Measurements from ENCODE around the gene ILF2.

The ILF2 gene

GRCh38 chr1:153616144-153616916, 54.5 kb downstream of the ILF2 start, which contains the start of gene S100A14:
Gene S100A14, minus strand, starts transcription at chr1:153616325. Its CDS starts 467 bp downstream, at chr1:153615858.
- Histone ChIP-seq H3K27ac (ENCODE audit: insufficient read depth, low read depth, low read length, poor library complexity, severe bottlenecking) (no peak within 1 kb of the TSS), H3K27me3 (ENCODE audit: control insufficient read depth, insufficient read depth, low read length, poor library complexity, severe bottlenecking) (no peaks in the 10 kb centered on the region), H3K4me1 (ENCODE audit: control insufficient read depth, insufficient read depth, low read length) (peaks cover 16% of the 10 kb centered on the region), H3K9me3 (ENCODE audit: control insufficient read depth, low read length) (no peaks in the 10 kb centered on the region), H3K4me3 (ENCODE audit: insufficient read depth, low read depth, low read length) (no peak within 1 kb of the TSS), H3K36me3 (ENCODE audit: control insufficient read depth, insufficient read depth, low read length) (peaks cover 11% of the 10 kb centered on the region)
- WGBS, 2 experiments, result 85 to 88% methylated on average over 10 of the region's 10 CpGs

GRCh38 chr1:153615406-153615805, 55.4 kb downstream of the ILF2 start:
- Histone ChIP-seq H3K4me3 (ENCODE audit: insufficient read depth, low read depth, low read length) (no peak overlapping the region), H3K27ac (ENCODE audit: insufficient read depth, low read depth, low read length, poor library complexity, severe bottlenecking) (no peak overlapping the region)

GRCh38 chr1:153614906-153615305, 55.9 kb downstream of the ILF2 start:
- 92% methylated on average over 7 of the region's 7 CpGs for WGBS, 2 experiments
- peaks cover 11% of the 10 kb centered on the region for H3K36me3 ChIP-seq (ENCODE audit: control insufficient read depth, insufficient read depth, low read length)

More at GRCh38 chr1:153615406-153615805, 55.4 kb downstream of the ILF2 start:
- Histone ChIP-seq H3K27me3 (ENCODE audit: control insufficient read depth, insufficient read depth, low read length, poor library complexity, severe bottlenecking) (no peaks in the 10 kb centered on the region), H3K4me1 (ENCODE audit: control insufficient read depth, insufficient read depth, low read length) (peaks cover 16% of the 10 kb centered on the region), H3K36me3 (ENCODE audit: control insufficient read depth, insufficient read depth, low read length) (peaks cover 11% of the 10 kb centered on the region), H3K9me3 (ENCODE audit: control insufficient read depth, low read length) (no peaks in the 10 kb centered on the region)
- WGBS, 2 experiments, result 82 to 88% methylated on average over 2 of the region's 2 CpGs

GRCh38 chr1:153614189-153614900, 56.4 kb downstream of the ILF2 start:
- Histone ChIP-seq H3K4me1 (ENCODE audit: control insufficient read depth, insufficient read depth, low read length) (peaks cover 19% of the 10 kb centered on the region), H3K4me3 (ENCODE audit: insufficient read depth, low read depth, low read length) (no peak overlapping the region), H3K27me3 (ENCODE audit: control insufficient read depth, insufficient read depth, low read length, poor library complexity, severe bottlenecking) (no peaks in the 10 kb centered on the region), H3K27ac (ENCODE audit: insufficient read depth, low read depth, low read length, poor library complexity, severe bottlenecking) (no peak overlapping the region), H3K9me3 (ENCODE audit: control insufficient read depth, low read length) (no peaks in the 10 kb centered on the region), H3K36me3 (ENCODE audit: control insufficient read depth, insufficient read depth, low read length) (peaks cover 10% of the 10 kb centered on the region)
- 86 to 88% methylated on average over 2 of the region's 2 CpGs for WGBS, 2 experiments

More at GRCh38 chr1:153614906-153615305, 55.9 kb downstream of the ILF2 start:
- H3K27me3 ChIP-seq (ENCODE audit: control insufficient read depth, insufficient read depth, low read length, poor library complexity, severe bottlenecking), result no peaks in the 10 kb centered on the region
- H3K27ac ChIP-seq (ENCODE audit: insufficient read depth, low read depth, low read length, poor library complexity, severe bottlenecking), result no peak overlapping the region
- no peak overlapping the region for H3K4me3 ChIP-seq (ENCODE audit: insufficient read depth, low read depth, low read length)
- H3K4me1 ChIP-seq (ENCODE audit: control insufficient read depth, insufficient read depth, low read length), result peaks cover 16% of the 10 kb centered on the region
- no peaks in the 10 kb centered on the region for H3K9me3 ChIP-seq (ENCODE audit: control insufficient read depth, low read length)

GRCh38 chr1:153613406-153613805, 57.4 kb downstream of the ILF2 start:
- H3K27me3 ChIP-seq (ENCODE audit: control insufficient read depth, insufficient read depth, low read length, poor library complexity, severe bottlenecking), result no peaks in the 10 kb centered on the region
- no peaks in the 10 kb centered on the region for H3K9me3 ChIP-seq (ENCODE audit: control insufficient read depth, low read length)
- no peak overlapping the region for H3K4me3 ChIP-seq (ENCODE audit: insufficient read depth, low read depth, low read length)
- peaks cover under 1% of the 10 kb centered on the region for H3K36me3 ChIP-seq (ENCODE audit: control insufficient read depth, insufficient read depth, low read length)
- peaks cover 27% of the 10 kb centered on the region for H3K4me1 ChIP-seq (ENCODE audit: control insufficient read depth, insufficient read depth, low read length)
- no peak overlapping the region for H3K27ac ChIP-seq (ENCODE audit: insufficient read depth, low read depth, low read length, poor library complexity, severe bottlenecking)
- WGBS, 2 experiments, result 88 to 91% methylated on average over 5 of the region's 5 CpGs

GRCh38 chr1:153612755-153613331, 58.0 kb downstream of the ILF2 start, which contains the start of gene S100A16:
Gene S100A16, minus strand, starts transcription at chr1:153613137. Its CDS starts 4,986 bp downstream, at chr1:153608151.
- Histone ChIP-seq H3K27me3 (ENCODE audit: control insufficient read depth, insufficient read depth, low read length, poor library complexity, severe bottlenecking) (no peaks in the 10 kb centered on the region), H3K9me3 (ENCODE audit: control insufficient read depth, low read length) (no peaks in the 10 kb centered on the region), H3K4me1 (ENCODE audit: control insufficient read depth, insufficient read depth, low read length) (peaks cover 29% of the 10 kb centered on the region), H3K36me3 (ENCODE audit: control insufficient read depth, insufficient read depth, low read length) (no peaks in the 10 kb centered on the region), H3K4me3 (ENCODE audit: insufficient read depth, low read depth, low read length) (peak within 1 kb of the TSS; percentile 15), H3K27ac (ENCODE audit: insufficient read depth, low read depth, low read length, poor library complexity, severe bottlenecking) (no peak within 1 kb of the TSS)
- WGBS, 2 experiments, result 31 to 33% methylated on average over 9 of the region's 9 CpGs

- H3K9me3 ChIP-seq (ENCODE audit: control insufficient read depth, low read length), result no peaks in the 10 kb centered on the region
- 48 to 57% methylated on average over 11 of the region's 11 CpGs for WGBS, 2 experiments
- H3K4me3 ChIP-seq (ENCODE audit: insufficient read depth, low read depth, low read length), result peak overlapping the region; percentile 15
- H3K27me3 ChIP-seq (ENCODE audit: control insufficient read depth, insufficient read depth, low read length, poor library complexity, severe bottlenecking), result no peaks in the 10 kb centered on the region
- no peak overlapping the region for H3K27ac ChIP-seq (ENCODE audit: insufficient read depth, low read depth, low read length, poor library complexity, severe bottlenecking)
- H3K4me1 ChIP-seq (ENCODE audit: control insufficient read depth, insufficient read depth, low read length), result peaks cover 29% of the 10 kb centered on the region
- no peaks in the 10 kb centered on the region for H3K36me3 ChIP-seq (ENCODE audit: control insufficient read depth, insufficient read depth, low read length)
Measured at GRCh38 chr1:153612111-153612754, 58.6 kb downstream of the ILF2 start.
